NCI-H2081 (cell line): ENCODE data around the gene SH3PXD2A.

Experiments used
- DNase-seq, 2 experiments: peaks; one replicate each; lab custom pipeline; 2025; lab: John Stamatoyannopoulos, UW

SH3PXD2A gene

GRCh38 chr10:103812004-103812403, 43.4 kb downstream of the SH3PXD2A start:
- DNase-seq: no peak

DNA sequence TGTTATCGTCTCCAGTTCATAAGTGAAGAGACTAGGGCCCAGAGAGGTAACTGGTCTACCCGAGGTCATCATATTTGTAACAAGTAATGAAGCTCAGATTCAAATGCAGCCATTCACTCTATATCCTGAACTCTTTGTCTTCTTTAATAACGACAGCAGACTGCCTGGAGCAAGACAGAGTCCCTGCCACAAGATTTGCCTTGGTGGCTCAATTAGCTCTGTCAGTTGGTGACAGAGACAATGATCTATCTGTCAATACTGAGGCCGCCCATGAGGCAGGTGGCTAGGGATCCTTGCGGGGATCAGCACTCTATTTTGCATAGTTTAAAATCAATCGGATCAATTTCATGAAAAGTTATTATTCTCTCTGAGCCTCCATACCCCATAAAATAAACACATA, 43.9 kb downstream of the SH3PXD2A start:
- no peak for DNase-seq

- no peak for DNase-seq
These were observed 46.6 kb downstream of the SH3PXD2A start for GRCh38 chr10:103808780-103809179.

- DNase-seq: no peak
These were observed 47.4 kb downstream of the SH3PXD2A start for GRCh38 chr10:103807996-103808395.

GRCh38 chr10:103806395-103807187, 48.8 kb downstream of the SH3PXD2A start:
- DNase-seq: no peak

- DNase-seq: no peak
These were observed 49.6 kb downstream of the SH3PXD2A start for GRCh38 chr10:103805781-103806180.

GRCh38 chr10:103804871-103805270, 50.5 kb downstream of the SH3PXD2A start:
- peak in 1 of 2 experiments; percentile 35 for DNase-seq

DNA sequence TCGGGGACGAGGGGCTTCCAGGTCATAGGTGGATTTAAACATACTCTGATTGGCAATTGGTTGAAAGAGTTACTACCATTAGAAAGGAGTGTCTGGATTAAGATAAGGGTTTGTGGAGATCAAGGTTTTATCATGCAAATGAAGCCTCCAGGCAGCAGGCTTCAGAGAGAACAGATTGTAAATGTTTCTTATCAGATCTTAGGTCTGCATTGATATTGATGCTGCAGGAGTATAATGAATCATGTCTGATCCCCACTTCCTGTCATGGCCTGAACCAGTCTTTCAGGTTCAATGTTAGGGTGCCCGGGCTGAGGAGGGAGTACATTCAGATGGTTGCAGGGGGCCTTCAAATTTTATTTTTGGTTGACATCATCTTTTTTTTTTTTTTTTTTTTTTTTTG, 51.4 kb downstream of the SH3PXD2A start:
- no peak for DNase-seq

GRCh38 chr10:103802637-103803353, 52.6 kb downstream of the SH3PXD2A start:
- no peak for DNase-seq

- no peak for DNase-seq
These were observed 53.3 kb downstream of the SH3PXD2A start for GRCh38 chr10:103802081-103802480.

DNA sequence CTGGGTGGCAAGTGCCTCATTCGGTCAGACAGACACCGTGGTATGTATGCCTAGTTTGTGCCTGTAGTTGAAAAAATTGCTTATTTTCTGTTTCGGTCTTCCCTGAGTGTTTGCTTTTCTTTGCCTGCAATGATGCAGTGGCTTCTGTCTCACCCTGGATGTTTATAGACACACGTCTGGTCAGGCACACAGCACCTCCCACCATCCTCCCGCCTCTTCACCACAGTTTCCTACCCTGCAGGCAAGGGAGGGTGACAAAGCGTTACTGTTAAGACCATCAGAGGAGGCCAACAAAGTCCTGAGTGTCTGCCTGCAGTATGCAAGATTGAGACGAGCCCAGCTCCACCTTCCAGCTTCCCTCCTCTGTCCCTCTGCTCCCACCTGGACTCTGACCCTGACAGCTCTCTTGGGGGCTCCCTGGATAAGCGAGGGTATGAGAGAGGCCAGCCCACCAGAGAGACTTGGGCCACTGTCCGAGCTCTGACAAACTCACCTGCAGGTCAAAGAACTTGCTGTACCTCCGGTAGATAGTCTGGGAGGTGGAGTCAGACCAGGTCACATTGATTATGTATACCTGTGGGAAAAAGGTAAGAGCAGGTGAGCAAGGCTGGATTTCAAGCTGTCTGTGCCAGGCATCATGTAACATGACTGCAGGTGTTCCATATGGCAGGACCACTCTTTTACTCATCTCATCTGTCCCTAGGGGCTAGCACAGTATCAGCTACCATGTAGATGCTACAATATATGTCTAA, 54.4 kb downstream of the SH3PXD2A start:
- DNase-seq: no peak

- DNase-seq: no peak
These were observed 55.3 kb downstream of the SH3PXD2A start for GRCh38 chr10:103800089-103800488.

DNA sequence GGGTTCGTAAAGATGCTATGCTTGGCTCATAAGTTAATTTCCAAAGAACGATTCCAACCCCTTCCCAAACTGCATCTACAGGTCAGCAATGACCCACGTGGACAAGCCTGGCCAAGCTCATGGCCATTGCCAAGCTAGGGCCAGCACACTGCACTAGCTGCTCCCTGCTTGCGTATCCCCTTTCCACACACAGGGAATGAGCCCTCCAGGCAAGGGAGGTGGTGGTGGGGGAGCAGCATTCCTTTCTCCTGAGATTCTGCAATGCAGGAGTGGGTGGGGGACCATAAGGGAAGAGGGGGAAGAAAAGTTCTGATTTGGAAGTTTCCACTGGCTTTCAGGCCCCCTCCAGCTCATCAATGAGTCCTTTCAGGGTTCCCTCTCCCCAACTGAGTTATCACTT, 56.0 kb downstream of the SH3PXD2A start:
- DNase-seq: no peak

DNA sequence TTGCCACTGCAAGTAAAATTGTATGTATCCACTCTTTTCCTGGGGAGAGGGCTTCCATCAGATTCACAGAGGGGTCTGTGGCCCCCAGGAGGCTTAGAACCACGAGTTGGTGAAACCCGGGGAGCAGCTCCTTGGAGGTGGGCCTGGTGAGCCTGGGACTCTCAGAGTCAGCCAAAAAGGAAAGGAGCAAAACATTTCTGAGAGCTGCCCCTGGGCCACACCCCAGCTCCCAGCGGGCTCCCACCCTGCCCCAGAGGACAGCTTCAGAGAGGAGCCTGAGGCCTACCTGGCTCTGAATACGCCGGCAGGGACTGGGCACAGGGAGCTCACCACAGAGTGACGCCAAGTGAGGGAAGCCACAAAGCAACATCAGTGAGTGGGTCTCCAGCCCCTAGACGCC, 56.9 kb downstream of the SH3PXD2A start:
- no peak for DNase-seq

- no peak for DNase-seq
These were observed 57.5 kb downstream of the SH3PXD2A start for GRCh38 chr10:103797857-103798256.

DNA sequence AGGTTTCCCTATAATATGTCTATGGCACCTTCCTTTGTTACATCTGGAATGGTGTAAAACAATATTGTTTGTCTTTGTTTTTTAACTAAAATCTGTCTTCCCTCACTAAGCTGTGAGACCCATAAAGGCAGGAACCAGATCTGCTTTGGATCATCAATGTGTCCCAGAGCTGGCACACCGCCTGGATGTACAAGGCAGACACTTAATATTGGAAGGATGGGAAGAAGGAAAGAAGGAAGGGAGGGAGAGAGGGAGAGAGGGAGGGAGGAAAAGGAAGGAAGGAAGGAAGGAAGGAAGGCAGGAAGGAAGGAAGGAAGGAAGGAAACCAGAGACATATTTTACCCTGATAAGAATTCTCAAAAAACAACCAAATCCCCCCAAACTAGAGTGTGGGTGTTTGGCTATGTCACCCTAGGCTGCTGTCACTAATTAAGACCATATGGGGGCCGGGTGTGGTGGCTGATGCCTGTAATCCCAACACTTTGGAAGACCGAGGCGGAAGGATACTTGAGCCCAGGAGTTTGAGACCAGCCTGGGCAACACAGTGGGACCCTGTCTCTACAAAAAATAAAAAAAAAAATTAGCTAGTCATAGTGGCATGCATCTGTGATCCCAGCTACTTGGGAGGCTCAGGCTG, 59.6 kb downstream of the SH3PXD2A start:
- no peak for DNase-seq

- DNase-seq: no peak
These were observed 60.4 kb downstream of the SH3PXD2A start for GRCh38 chr10:103794996-103795395.

DNA sequence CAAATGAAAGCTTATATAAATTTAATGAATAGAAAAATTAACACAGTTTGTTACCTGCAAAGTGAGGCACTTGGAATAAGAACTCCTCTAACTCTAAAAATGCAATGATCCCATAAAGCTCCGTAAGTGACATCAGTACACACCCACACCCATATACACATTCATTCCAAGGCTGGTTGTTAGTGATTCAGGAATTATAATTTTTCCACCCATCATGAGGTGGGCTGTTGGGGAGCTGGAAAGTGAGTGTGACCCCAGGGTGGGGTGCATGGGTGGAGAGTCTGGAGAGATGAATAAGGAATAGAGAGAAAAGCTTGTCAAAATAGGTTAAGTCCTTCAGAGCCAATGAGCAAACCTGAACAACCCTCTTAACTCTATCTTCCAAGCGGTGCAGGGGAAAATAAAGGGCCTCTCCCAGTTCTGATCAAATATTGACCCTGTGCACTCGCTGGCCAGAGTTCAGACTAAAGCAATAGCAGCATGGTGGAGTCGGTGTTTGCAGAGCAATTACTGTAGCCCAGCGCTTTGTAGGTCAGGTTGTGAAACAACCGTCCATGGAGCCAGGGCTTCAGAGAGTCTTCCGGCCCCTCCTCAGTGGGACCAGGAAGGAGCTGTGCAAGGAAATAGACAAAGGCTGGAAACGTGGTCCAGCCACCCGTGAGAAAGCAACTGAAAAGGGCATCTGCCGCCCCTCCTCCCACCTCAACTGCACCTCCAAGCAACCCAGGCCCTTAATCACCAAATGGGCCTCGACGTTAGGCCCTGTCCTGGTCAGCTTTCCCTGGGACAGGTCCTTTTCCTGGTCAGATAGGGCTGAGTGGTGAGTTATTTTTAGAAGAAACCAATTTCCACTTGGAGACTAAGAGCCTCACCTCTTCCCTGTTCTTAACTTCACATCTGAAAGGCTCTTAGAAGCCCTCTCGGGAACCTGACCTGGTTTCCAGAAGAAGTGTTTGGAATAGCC, 61.2 kb downstream of the SH3PXD2A start:
- peak; percentile 52 to 67 for DNase-seq

- DNase-seq: no peak
These were observed 61.9 kb downstream of the SH3PXD2A start for GRCh38 chr10:103793429-103793828.

DNA sequence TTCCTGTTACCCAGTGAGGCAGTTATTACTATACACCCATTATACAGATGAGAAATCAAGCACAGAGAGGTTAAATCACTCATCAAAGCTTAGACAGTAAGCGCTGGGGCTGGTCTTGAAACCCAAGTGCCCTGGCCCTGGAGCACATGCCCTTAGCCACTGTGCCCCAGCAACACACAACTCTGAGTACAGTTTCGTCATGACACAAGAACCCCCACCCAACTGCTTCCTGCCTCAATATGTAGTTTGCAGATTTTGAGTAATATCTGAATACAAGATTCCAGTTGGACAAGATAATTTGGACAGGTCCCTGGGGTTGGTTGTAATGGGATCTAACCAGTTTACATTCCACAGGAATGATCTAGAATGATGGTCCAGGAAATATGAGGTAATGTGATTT, 62.8 kb downstream of the SH3PXD2A start:
- DNase-seq: no peak

DNA sequence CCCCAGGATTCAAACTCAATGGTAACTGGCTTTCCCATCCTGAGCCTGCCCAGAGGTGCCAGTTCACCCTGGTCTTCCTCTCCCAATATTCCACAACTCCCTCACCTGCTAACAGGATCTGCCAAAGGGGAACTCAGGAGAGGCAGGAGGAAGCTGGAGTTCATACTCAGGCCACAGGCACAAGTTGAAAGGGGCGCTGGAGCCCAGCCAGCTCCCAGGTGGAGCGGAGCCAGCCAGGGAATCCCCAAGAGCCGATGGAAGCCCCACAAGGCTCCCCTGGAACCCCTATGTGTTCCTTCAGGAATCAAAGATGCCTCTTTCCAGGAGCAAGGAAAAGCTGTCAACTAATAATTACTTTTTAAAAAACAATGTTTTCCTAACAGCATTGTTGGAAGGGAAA, 63.5 kb downstream of the SH3PXD2A start:
- DNase-seq: no peak
